Kidney epithelial cell (primary cell): Measurements from ENCODE around the gene CD163L1. TPM values are rescaled to one million over a fixed set of nuclear protein-coding genes. Genes with fewer than 3 reads are reported as not detected.

ENCODE experiments used
- DNase-seq: peaks from one replicate; pipeline ENCODE4 v3.0.0-alpha.2; 2010; ENCODE audit warnings: low read depth
- H3K27me3 ChIP-seq: 2 replicates; pipeline ENCODE4 v1.6.0; 2011; ENCODE audit warnings: low read length; ENCODE audit not compliant: control insufficient read depth, insufficient read depth
- H3K36me3 ChIP-seq: 2 replicates; pipeline ENCODE4 v1.5.1; 2011; ENCODE audit warnings: low read length; ENCODE audit not compliant: control insufficient read depth, insufficient read depth
- H3K4me3 ChIP-seq: 2 replicates; pipeline ENCODE4 v1.5.1; 2011; ENCODE audit warnings: low read depth, mild to moderate bottlenecking, control low read depth, low read length
- total RNA-seq: library from RNA; depleted of rRNA; stranded (reverse); fragments of >200 nt; gene quantifications from 2 replicates; pipeline ENCODE4 v1.2.3, GENCODE V29; 2015
- TF ChIP-seq, protein P1 (sequence below): IDR thresholded peaks from 2 replicates; pipeline ENCODE4 v1.5.1; 2011; ENCODE audit warnings: mild to moderate bottlenecking, moderate library complexity, low read length, control low read depth, inconsistent platforms; ENCODE audit not compliant: insufficient read depth, poor library complexity, severe bottlenecking

CD163L1 gene
- total RNA-seq, 1 donor from 2014 or later, result 0.08 TPM

DNA sequence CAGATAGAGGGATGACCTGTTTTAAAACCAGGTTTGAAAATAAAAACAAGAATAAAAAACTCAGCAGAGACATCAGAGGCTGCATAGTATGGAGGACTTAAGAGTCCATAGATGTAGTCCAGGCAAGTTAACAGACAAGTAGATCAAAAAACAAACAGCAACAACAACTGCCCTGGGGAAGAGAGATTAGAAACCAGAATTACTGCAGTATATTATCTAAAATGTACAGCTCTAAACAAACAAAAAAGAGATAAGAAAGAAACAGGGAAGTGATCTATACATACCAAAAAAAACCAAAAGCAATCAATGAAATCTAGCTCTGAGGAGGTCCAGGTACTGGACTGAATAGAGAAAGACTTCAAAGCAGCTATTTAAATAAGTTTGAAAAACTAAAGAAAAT is 91.3 kb downstream of the CD163L1 start:
- no peak overlapping the region for H3K4me3 ChIP-seq
- no peaks in the 10 kb centered on the region for H3K27me3 ChIP-seq
- TF ChIP-seq, protein P1, sequence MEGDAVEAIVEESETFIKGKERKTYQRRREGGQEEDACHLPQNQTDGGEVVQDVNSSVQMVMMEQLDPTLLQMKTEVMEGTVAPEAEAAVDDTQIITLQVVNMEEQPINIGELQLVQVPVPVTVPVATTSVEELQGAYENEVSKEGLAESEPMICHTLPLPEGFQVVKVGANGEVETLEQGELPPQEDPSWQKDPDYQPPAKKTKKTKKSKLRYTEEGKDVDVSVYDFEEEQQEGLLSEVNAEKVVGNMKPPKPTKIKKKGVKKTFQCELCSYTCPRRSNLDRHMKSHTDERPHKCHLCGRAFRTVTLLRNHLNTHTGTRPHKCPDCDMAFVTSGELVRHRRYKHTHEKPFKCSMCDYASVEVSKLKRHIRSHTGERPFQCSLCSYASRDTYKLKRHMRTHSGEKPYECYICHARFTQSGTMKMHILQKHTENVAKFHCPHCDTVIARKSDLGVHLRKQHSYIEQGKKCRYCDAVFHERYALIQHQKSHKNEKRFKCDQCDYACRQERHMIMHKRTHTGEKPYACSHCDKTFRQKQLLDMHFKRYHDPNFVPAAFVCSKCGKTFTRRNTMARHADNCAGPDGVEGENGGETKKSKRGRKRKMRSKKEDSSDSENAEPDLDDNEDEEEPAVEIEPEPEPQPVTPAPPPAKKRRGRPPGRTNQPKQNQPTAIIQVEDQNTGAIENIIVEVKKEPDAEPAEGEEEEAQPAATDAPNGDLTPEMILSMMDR, result no peak
- no peaks in the 10 kb centered on the region for H3K36me3 ChIP-seq
- no peak for DNase-seq

DNA sequence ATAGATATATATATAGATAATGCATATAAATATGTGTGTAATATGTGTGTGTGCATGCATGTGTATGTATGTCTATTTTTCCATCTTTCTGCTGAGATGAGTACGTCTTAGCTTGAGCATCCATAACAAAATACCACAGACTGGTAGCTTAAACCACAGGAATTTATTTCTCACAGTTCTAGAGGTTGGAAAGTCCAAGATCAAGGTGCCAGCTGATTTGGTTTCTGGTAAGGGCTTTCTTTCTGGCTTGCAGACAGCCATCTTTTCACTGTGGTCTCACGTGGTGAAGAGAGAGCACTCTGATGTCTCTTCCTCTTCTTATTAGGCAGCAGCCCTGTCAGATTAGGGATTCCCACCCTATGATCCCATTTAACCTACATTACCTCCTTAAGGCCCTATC is 92.8 kb downstream of the CD163L1 start:
- TF ChIP-seq, protein P1, result no peak
- Histone ChIP-seq H3K4me3 (no peak overlapping the region), H3K27me3 (no peaks in the 10 kb centered on the region), H3K36me3 (no peaks in the 10 kb centered on the region)
- DNase-seq, result no peak

DNA sequence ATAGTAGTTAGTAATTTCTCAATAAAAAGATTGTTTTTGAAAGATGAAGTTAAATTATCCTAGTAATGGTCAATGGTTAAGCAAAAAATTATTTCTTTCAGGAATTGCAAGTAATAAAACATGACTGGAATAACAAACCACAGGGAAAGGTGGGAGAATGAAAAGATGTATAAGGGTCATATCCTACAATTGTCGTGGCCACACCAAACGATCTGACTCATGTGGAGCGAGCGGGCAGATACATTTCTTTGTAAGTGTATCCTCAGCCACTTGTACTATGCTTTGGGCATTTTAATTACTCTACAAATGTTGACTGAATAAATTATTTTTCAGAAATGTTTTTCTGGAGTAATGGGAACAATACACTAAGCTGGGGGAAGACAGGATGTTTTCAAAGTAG is 94.5 kb downstream of the CD163L1 start:
- no peak overlapping the region for H3K4me3 ChIP-seq
- TF ChIP-seq, protein P1, result no peak

DNA sequence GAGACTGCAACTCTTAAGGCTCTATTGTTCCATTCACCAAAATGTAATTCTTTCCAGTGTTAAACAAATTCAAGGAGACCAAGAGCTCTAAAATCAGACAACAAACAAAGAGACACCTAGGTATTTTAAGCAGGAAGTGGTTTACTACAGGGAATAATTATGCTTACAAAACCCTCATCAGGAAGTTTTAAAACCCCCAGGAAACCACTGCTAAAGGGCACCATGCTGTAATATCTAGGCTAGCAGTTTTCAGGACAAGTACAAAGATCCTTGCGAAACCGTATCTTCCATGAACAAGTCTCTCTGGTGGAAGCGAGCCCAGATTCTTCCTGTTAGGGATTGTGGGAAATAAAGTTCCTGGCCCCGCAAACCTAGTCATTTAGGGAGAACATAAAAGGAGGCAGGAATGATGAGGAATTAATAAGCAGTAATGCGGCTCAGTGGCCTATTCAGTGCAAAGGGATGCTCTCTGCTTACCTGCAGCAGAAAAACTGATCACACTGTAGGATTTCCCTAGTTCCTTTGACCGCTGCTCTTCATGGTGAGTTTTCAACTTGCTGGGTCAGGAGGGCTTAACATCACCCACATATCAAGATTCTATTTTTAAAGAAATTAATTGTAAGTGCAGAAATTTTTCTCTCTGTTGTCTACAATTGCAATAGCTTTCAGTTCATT is 97.3 kb downstream of the CD163L1 start:
- TF ChIP-seq, protein P1, result no peak
- no peak for DNase-seq
- H3K36me3 ChIP-seq, result no peaks in the 10 kb centered on the region
- no peaks in the 10 kb centered on the region for H3K27me3 ChIP-seq
- no peak overlapping the region for H3K4me3 ChIP-seq

More for the DNA sequence above, 94.5 kb downstream of the CD163L1 start:
- Histone ChIP-seq H3K36me3 (no peaks in the 10 kb centered on the region), H3K27me3 (no peaks in the 10 kb centered on the region)
- no peak for DNase-seq

DNA sequence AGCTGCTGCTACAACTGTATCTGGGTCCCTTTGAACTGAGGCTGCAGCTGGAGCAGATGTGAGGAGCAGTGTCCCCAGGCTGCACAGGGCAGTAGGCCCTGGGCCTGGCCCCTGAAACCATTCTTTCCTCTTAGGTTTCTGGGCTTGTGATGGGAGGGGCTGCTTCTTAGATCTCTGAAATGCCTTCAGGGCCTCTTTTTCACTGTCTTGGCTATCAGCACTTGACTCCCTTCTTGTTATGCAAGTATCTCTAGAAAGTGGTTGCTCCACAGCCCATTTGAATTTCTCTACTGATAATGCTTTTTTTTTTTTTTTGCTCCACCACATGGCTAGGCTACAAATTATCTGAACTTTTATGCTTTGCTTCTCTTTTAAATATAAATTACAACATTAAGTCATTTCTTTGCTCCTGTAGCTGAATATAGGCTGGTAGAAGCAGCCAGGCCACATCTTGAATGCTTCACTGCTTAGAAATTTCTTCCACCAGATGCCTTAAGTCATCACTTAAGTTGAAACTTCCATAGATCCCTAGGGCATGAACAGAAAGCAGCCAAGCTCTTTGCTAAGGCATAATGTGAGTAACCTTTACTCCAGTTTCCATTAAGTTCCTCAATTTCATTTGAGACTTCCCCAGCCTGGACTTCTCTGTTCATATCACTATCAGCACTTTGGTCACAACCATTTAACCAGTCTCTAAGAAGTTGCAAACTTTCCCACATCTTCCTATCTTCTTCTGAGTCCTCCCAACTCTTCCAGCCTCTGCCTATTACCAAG is 98.9 kb downstream of the CD163L1 start:
- Histone ChIP-seq H3K4me3 (no peak overlapping the region), H3K27me3 (no peaks in the 10 kb centered on the region), H3K36me3 (no peaks in the 10 kb centered on the region)
- TF ChIP-seq, protein P1, result no peak
- DNase-seq, result no peak
